ENCODE results near the gene DEFB118. TPM values are rescaled to one million over a fixed set of nuclear protein-coding genes. Genes with fewer than 3 reads are reported as not detected.

The DEFB118 gene
- total RNA-seq (not detected), polyA plus RNA-seq (ENCODE audit: insufficient read depth, low read depth, low replicate concordance) (not detected)
- long read RNA-seq, donor 1, result 0 reads
- long read RNA-seq, donor 2, result 0 reads
- long read RNA-seq, donor 3, result 0 reads
- long read RNA-seq, donor 4, result 0 reads
- long read RNA-seq, donor 5, result 0 reads
- long read RNA-seq, donor 6, result 0 reads
- long read RNA-seq, donor 7, result 0 reads
- long read RNA-seq, donor 8, result 0 reads
- long read RNA-seq, donor 9, result 0 reads
- long read RNA-seq, donor 10, result 0 reads

- Histone ChIP-seq H3K4me3 (ENCODE audit: low read length in 3 of 3) (no peak within 1 kb of the TSS), H3K9ac (ENCODE audit: low read length in 3 of 3) (no peak within 1 kb of the TSS), H3K27ac (ENCODE audit: low read depth in 2 of 2, low read length in 2 of 2) (no peak within 1 kb of the TSS), H3K4me1 (ENCODE audit: control insufficient read depth in 2 of 3, insufficient read depth in 2 of 3, low read depth in 1 of 3, low read length in 3 of 3) (no peaks in the 10 kb centered on the region), H3K9me3 (ENCODE audit: control insufficient read depth in 2 of 3, insufficient read depth in 1 of 3, low read length in 3 of 3) (peaks cover 0 to 7% (median 0%) of the 10 kb centered on the region in 3 donors), H3K36me3 (ENCODE audit: control insufficient read depth in 2 of 3, insufficient read depth in 3 of 3, low read length in 3 of 3) (no peaks in the 10 kb centered on the region), H3K27me3 (ENCODE audit: control insufficient read depth, insufficient read depth, low read length) (no peaks in the 10 kb centered on the region)
- DNase-seq (no peak), FAIRE-seq (no peak)
- no peak for TF ChIP-seq CTCF (IDR thresholded peaks at IDR 0.05; ENCODE audit: borderline replicate concordance, extremely low read depth, insufficient read depth)
- intact Hi-C loops (cut with DNase I), result no loop called here
Observed at GRCh38 chr20:31368301-31368700, at the start of gene DEFB118. Gene DEFB118 (plus strand): TSS chr20:31368601. CDS start chr20:31368651, 50 bp downstream.

- no peak for TF ChIP-seq CTCF (IDR thresholded peaks at IDR 0.05; ENCODE audit: borderline replicate concordance, extremely low read depth, insufficient read depth)
- no peak for DNase-seq
- Histone ChIP-seq H3K27me3 (ENCODE audit: control insufficient read depth, insufficient read depth, low read length) (no peaks in the 10 kb centered on the region), H3K4me1 (ENCODE audit: control insufficient read depth in 2 of 3, insufficient read depth in 2 of 3, low read depth in 1 of 3, low read length in 3 of 3) (no peaks in the 10 kb centered on the region), H3K9me3 (ENCODE audit: control insufficient read depth in 2 of 3, insufficient read depth in 1 of 3, low read length in 3 of 3) (peaks cover 0 to 6% (median 2%) of the 10 kb centered on the region in 3 donors), H3K9ac (ENCODE audit: low read length in 3 of 3) (no peak overlapping the region), H3K4me3 (ENCODE audit: low read length in 3 of 3) (no peak overlapping the region), H3K27ac (ENCODE audit: low read depth in 2 of 2, low read length in 2 of 2) (no peak overlapping the region), H3K36me3 (ENCODE audit: control insufficient read depth in 2 of 3, insufficient read depth in 3 of 3, low read length in 3 of 3) (no peaks in the 10 kb centered on the region)
- intact Hi-C loops (cut with DNase I), result no loop called here
- no peak for FAIRE-seq
Observed at GRCh38 chr20:31322504-31322903, 45.9 kb upstream of the DEFB118 start.

GRCh38 chr20:31330893-31331292 is 37.5 kb upstream of the DEFB118 start:
- Histone ChIP-seq H3K36me3 (ENCODE audit: control insufficient read depth in 2 of 3, insufficient read depth in 3 of 3, low read length in 3 of 3) (no peaks in the 10 kb centered on the region), H3K4me1 (ENCODE audit: control insufficient read depth in 2 of 3, insufficient read depth in 2 of 3, low read depth in 1 of 3, low read length in 3 of 3) (no peaks in the 10 kb centered on the region), H3K27me3 (ENCODE audit: control insufficient read depth, insufficient read depth, low read length) (no peaks in the 10 kb centered on the region), H3K9ac (ENCODE audit: low read length in 3 of 3) (no peak overlapping the region), H3K27ac (ENCODE audit: low read depth in 2 of 2, low read length in 2 of 2) (no peak overlapping the region), H3K9me3 (ENCODE audit: control insufficient read depth in 2 of 3, insufficient read depth in 1 of 3, low read length in 3 of 3) (peaks cover 0 to 2% (median 0%) of the 10 kb centered on the region in 3 donors), H3K4me3 (ENCODE audit: low read length in 3 of 3) (no peak overlapping the region)
- FAIRE-seq (no peak), DNase-seq (no peak)
- no peak for TF ChIP-seq CTCF (IDR thresholded peaks at IDR 0.05; ENCODE audit: borderline replicate concordance, extremely low read depth, insufficient read depth)
- intact Hi-C loops (cut with DNase I), result no loop called here

- no peak for FAIRE-seq
- no peaks in the 10 kb centered on the region for H3K27me3 ChIP-seq (ENCODE audit: control insufficient read depth, insufficient read depth, low read length)
- no peaks in the 10 kb centered on the region for H3K36me3 ChIP-seq (ENCODE audit: control insufficient read depth in 2 of 3, insufficient read depth in 3 of 3, low read length in 3 of 3)
- H3K27ac ChIP-seq (ENCODE audit: low read depth in 2 of 2, low read length in 2 of 2), result no peak overlapping the region
- no peak for DNase-seq
- no peak overlapping the region for H3K9ac ChIP-seq (ENCODE audit: low read length in 3 of 3)
- H3K4me3 ChIP-seq (ENCODE audit: low read length in 3 of 3), result no peak overlapping the region
- intact Hi-C loops (cut with DNase I), result no loop called here
- H3K4me1 ChIP-seq (ENCODE audit: control insufficient read depth in 2 of 3, insufficient read depth in 2 of 3, low read depth in 1 of 3, low read length in 3 of 3), result no peaks in the 10 kb centered on the region
- TF ChIP-seq CTCF (IDR thresholded peaks at IDR 0.05; ENCODE audit: borderline replicate concordance, extremely low read depth, insufficient read depth), result no peak
- no peaks in the 10 kb centered on the region for H3K9me3 ChIP-seq (ENCODE audit: control insufficient read depth in 2 of 3, insufficient read depth in 1 of 3, low read length in 3 of 3)
Observed at GRCh38 chr20:31341470-31341869, 26.9 kb upstream of the DEFB118 start.

All from kidney (tissue), 22 donors.